ENCODE results near the gene GYPC. TPM values are rescaled to one million over a fixed set of nuclear protein-coding genes. Genes with fewer than 3 reads are reported as not detected.
"Not testable (repeated sequence)": the region's sequence is repeated elsewhere in the genome, so short reads cannot be mapped to it uniquely, and the experiment has no call there.

GYPC gene
- total RNA-seq, 1 donor from 2014 or later: 0.26 TPM

- DNase-seq (ENCODE audit: low read depth, low spot score): no peak
Measured at GRCh38 chr2:126668254-126668653, 12.3 kb downstream of the GYPC start.

- DNase-seq (ENCODE audit: low read depth, low spot score): no peak
Measured at GRCh38 chr2:126669772-126670171, 13.8 kb downstream of the GYPC start.

GRCh38 chr2:126671488-126671887 is 15.5 kb downstream of the GYPC start:
- no peak for DNase-seq (ENCODE audit: low read depth, low spot score)

GRCh38 chr2:126672980-126673605 is 17.1 kb downstream of the GYPC start:
- no peak for DNase-seq (ENCODE audit: low read depth, low spot score)

GRCh38 chr2:126674075-126674744 is 18.3 kb downstream of the GYPC start:
- DNase-seq (ENCODE audit: low read depth, low spot score): no peak

GRCh38 chr2:126675637-126676036 is 19.7 kb downstream of the GYPC start:
- DNase-seq (ENCODE audit: low read depth, low spot score): no peak

GRCh38 chr2:126676221-126677175 is 20.5 kb downstream of the GYPC start:
- no peak for DNase-seq (ENCODE audit: low read depth, low spot score)

- DNase-seq (ENCODE audit: low read depth, low spot score): no peak
Measured at GRCh38 chr2:126677176-126677538, 21.2 kb downstream of the GYPC start.

- DNase-seq (ENCODE audit: low read depth, low spot score): no peak
Measured at GRCh38 chr2:126678269-126679065, 22.5 kb downstream of the GYPC start.

- DNase-seq (ENCODE audit: low read depth, low spot score): no peak
Measured at GRCh38 chr2:126679094-126679713, 23.2 kb downstream of the GYPC start.

GRCh38 chr2:126681505-126681904 is 25.5 kb downstream of the GYPC start:
- DNase-seq (ENCODE audit: low read depth, low spot score): no peak

GRCh38 chr2:126685629-126686028 is 29.7 kb downstream of the GYPC start:
- DNase-seq (ENCODE audit: low read depth, low spot score): no peak

- no peak for DNase-seq (ENCODE audit: low read depth, low spot score)
Measured at GRCh38 chr2:126686286-126686685, 30.3 kb downstream of the GYPC start.

- no peak for DNase-seq (ENCODE audit: low read depth, low spot score)
Measured at GRCh38 chr2:126686841-126687485, 31.0 kb downstream of the GYPC start.

- DNase-seq (ENCODE audit: low read depth, low spot score): no peak
Measured at GRCh38 chr2:126687503-126687902, 31.5 kb downstream of the GYPC start.

- DNase-seq (ENCODE audit: low read depth, low spot score): not testable (repeated sequence)
Measured at GRCh38 chr2:126688594-126688993, 32.6 kb downstream of the GYPC start.

GRCh38 chr2:126692241-126692640 is 36.3 kb downstream of the GYPC start:
- DNase-seq (ENCODE audit: low read depth, low spot score): not testable (repeated sequence)

- not testable (repeated sequence) for DNase-seq (ENCODE audit: low read depth, low spot score)
Measured at GRCh38 chr2:126692934-126693592, 37.1 kb downstream of the GYPC start.

- DNase-seq (ENCODE audit: low read depth, low spot score): no peak
Measured at GRCh38 chr2:126696644-126697520, 40.9 kb downstream of the GYPC start.

Data from pulmonary artery endothelial cell (primary cell).